Stomach (tissue), 9 donors: ENCODE data around the gene CDC42SE2. TPM values are rescaled to one million over a fixed set of nuclear protein-coding genes. Genes with fewer than 3 reads are reported as not detected.

Source experiments
- DNase-seq, 2 donors: peaks; one replicate each; pipeline versions ENCODE4 v3.0.0 to v3.0.0-alpha.2; 2013 to 2019
- H3K27ac ChIP-seq, 5 donors: fragments of 200-600 bp in 4 of 5; sonication (generic) in 4 of 5; one replicate each; pipeline ENCODE4 v1.5.1; 2013 to 2019; ENCODE audit warnings: mild to moderate bottlenecking in 1 of 5, moderate library complexity in 1 of 5
- H3K27me3 ChIP-seq, 3 donors: fragments of 200-600 bp; sonication (generic); one replicate each; pipeline ENCODE4 v1.5.1; 2017 to 2019; ENCODE audit warnings: mixed run types in 1 of 3
- H3K36me3 ChIP-seq, 4 donors: fragments of 200-600 bp; sonication (generic); 1 replicate in 3 of 4; 2 replicates in 1 of 4; pipeline ENCODE4 v1.5.1; 2016 to 2019
- H3K4me1 ChIP-seq, 4 donors: fragments of 200-600 bp; sonication (generic); one replicate each; pipeline ENCODE4 v1.5.1; 2016 to 2019
- H3K4me3 ChIP-seq, 4 donors: fragments of 200-600 bp; sonication (generic) in 3 of 4; one replicate each; pipeline ENCODE4 v1.5.1; 2016 to 2019; ENCODE audit warnings: mild to moderate bottlenecking in 1 of 4
- H3K9me3 ChIP-seq, 4 donors: fragments of 200-600 bp; sonication (generic); one replicate each; pipeline ENCODE4 v1.5.1; 2016 to 2019
- CTCF ChIP-seq, 7 experiments: fragments of 450-650 bp in 4 of 7; fragments of 200-600 bp in 3 of 7; sonication (generic) in 3 of 7; IDR thresholded peaks; one replicate each; pipeline ENCODE4 v1.5.1; 2016 to 2019; ENCODE audit warnings: antibody characterized with exemption in 7 of 7, control low read depth in 2 of 7, mild to moderate bottlenecking in 1 of 7
- EP300 ChIP-seq: sonication (generic); formaldehyde crosslinking; IDR thresholded peaks from one replicate; pipeline ENCODE4 v1.6.1; 2017; ENCODE audit warnings: antibody characterized with exemption
- POLR2A ChIP-seq, 4 donors: fragments of 450-650 bp; IDR thresholded peaks; one replicate each; pipeline ENCODE4 v1.6.1; 2016; ENCODE audit warnings: antibody characterized with exemption in 4 of 4, control low read depth in 2 of 4, mild to moderate bottlenecking in 1 of 4, moderate library complexity in 1 of 4
- POLR2AphosphoS5 ChIP-seq, 3 donors: sonication (generic); formaldehyde crosslinking; IDR thresholded peaks; one replicate each; pipeline ENCODE4 v1.6.1; 2016; ENCODE audit warnings: antibody characterized with exemption in 3 of 3
- WGBS, 5 donors: extraction: QIAGEN DNeasy Blood & Tissue Kit in 3 of 5; methylation state at CpG; one replicate each; pipeline versions ENCODE4 v1.1.5 to v1.1.7; 2013 to 2018; 5-methylcytosine and 5-hydroxymethylcytosine counted together
- intact Hi-C: fragments of 100-400 bp; cut with DNase I; formaldehyde crosslinking; loops from one replicate; pipeline ENCODE4 v1.15.1; 2023; ENCODE audit warnings: low total_unique reads
- polyA plus RNA-seq, 3 donors: library from polyadenylated mRNA; stranded (reverse); fragments of 200-250 nt; gene quantifications; one replicate each; pipeline ENCODE4 v1.2.3, GENCODE V29; 2013
- total RNA-seq, 5 donors: library from RNA; depleted of rRNA; stranded (reverse); fragments of >200 nt; gene quantifications; one replicate each; pipeline versions ENCODE4 v1.1.0 to v1.2.3, GENCODE V29; 2014 to 2016
- donor health status: healthy with polysubstance abuse.
- donor health status: Bipolar disorder and iron deficiency.
- donor health status: healthy.

Gene CDC42SE2
- total and polyA plus RNA-seq, 8 donors, result 11.0 to 87.9 (median 20.6) TPM

- peak overlapping the region in 1 of 5 donors; percentile 61 for H3K27ac ChIP-seq
- no peak overlapping the region for H3K4me3 ChIP-seq
- no peak for DNase-seq
- H3K9me3 ChIP-seq, result no peaks in the 10 kb centered on the region
- WGBS, 5 donors, result 75 to 88% (median 80%) methylated on average over 2 of the region's 2 CpGs
- no peaks in the 10 kb centered on the region for H3K27me3 ChIP-seq
- TF ChIP-seq EP300, result no peak
- no peak for TF ChIP-seq CTCF (IDR thresholded peaks at IDR 0.05)
- peaks cover 22 to 52% (median 39%) of the 10 kb centered on the region in 4 donors for H3K4me1 ChIP-seq
- no peaks in the 10 kb centered on the region for H3K36me3 ChIP-seq
- intact Hi-C loops, result no loop called here
These were observed 111.5 kb downstream of the CDC42SE2 start for GRCh38 chr5:131375351-131375750.

DNA sequence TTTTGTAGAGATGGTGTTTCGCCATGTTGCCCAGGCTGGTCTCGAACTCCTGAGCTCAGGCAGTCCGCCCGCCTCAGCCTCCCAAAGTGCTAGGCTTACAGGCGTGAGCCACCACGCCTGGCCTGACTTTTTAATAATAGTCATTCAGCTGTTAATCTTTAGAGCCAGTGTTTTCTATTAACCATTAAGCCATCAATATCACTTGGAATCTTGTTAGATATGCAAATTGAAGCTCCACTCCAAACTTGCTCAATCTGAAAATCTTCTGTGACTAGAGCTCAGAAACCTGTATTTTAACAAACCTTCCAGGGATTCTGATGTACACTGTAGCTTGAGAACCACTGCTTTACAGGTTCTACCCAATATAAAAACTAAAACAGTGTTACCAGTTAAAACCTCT, 113.5 kb downstream of the CDC42SE2 start:
- TF ChIP-seq POLR2A (IDR thresholded peaks at IDR 0.05), result no peak
- TF ChIP-seq EP300, result no peak
- TF ChIP-seq POLR2AphosphoS5 (IDR thresholded peaks at IDR 0.05), result no peak
- TF ChIP-seq CTCF (IDR thresholded peaks at IDR 0.05), result no peak
- Histone ChIP-seq H3K9me3 (no peaks in the 10 kb centered on the region), H3K4me1 (peaks cover 36 to 72% (median 59%) of the 10 kb centered on the region in 4 donors), H3K27me3 (no peaks in the 10 kb centered on the region), H3K27ac (peak overlapping the region in 2 of 5 donors; percentile 7 to 89), H3K4me3 (no peak overlapping the region), H3K36me3 (no peaks in the 10 kb centered on the region)
- 84 to 93% (median 88%) methylated on average over 6 of the region's 6 CpGs for WGBS, 5 donors
- DNase-seq, result no peak
- intact Hi-C loops, result no loop called here

DNA sequence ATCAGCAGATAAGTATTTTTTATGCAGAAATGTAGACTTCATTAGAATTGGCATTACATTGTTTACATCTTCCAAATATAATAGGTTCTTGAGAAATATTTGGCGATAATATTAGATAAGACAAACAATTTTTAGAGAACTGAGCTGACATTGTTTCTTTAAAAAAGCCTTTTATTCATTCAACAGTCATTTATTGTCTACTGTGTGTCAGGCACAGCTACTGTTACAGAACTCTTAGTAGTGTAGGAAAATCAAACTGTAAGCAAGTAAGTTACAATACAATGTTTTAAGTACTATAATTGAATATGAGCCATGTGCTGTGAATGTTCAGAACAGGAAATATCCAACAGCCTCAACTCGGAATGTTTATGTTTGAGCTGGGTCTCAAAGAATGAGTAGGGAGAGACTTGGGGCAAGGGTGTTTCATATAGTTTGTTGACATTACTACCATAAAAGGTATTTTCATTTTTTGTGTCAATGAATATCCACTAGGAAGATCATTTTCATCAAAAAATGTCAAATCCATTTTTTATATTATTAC, 114.0 kb downstream of the CDC42SE2 start:
- no peaks in the 10 kb centered on the region for H3K9me3 ChIP-seq
- no peak overlapping the region for H3K4me3 ChIP-seq
- peak overlapping the region in 4 of 5 donors; percentile 7 to 89 (median 70) for H3K27ac ChIP-seq
- H3K36me3 ChIP-seq, result no peaks in the 10 kb centered on the region
- 20 to 38% (median 26%) methylated on average over 2 of the region's 2 CpGs for WGBS, 5 donors
- H3K27me3 ChIP-seq, result no peaks in the 10 kb centered on the region
- DNase-seq, result no peak
- intact Hi-C loops, result no loop called here
- H3K4me1 ChIP-seq, result peaks cover 36 to 77% (median 63%) of the 10 kb centered on the region in 4 donors
- TF ChIP-seq POLR2A (IDR thresholded peaks at IDR 0.05) (no peak), CTCF (IDR thresholded peaks at IDR 0.05) (no peak), POLR2AphosphoS5 (IDR thresholded peaks at IDR 0.05) (no peak), EP300 (no peak)

- H3K36me3 ChIP-seq, result no peaks in the 10 kb centered on the region
- peak overlapping the region in 4 of 5 donors; percentile 61 to 89 (median 77) for H3K27ac ChIP-seq
- no peaks in the 10 kb centered on the region for H3K9me3 ChIP-seq
- intact Hi-C loops, result no loop called here
- H3K4me3 ChIP-seq, result no peak overlapping the region
- TF ChIP-seq EP300 (no peak), CTCF (IDR thresholded peaks at IDR 0.05) (no peak), POLR2A (IDR thresholded peaks at IDR 0.05) (no peak), POLR2AphosphoS5 (IDR thresholded peaks at IDR 0.05) (no peak)
- no peaks in the 10 kb centered on the region for H3K27me3 ChIP-seq
- peaks cover 36 to 80% (median 64%) of the 10 kb centered on the region in 4 donors for H3K4me1 ChIP-seq
- no peak for DNase-seq
These were observed 115.1 kb downstream of the CDC42SE2 start for GRCh38 chr5:131378721-131379541.
